CD14-positive monocyte (primary cell): ENCODE results near the gene ACTR6. TPM values are rescaled to one million over a fixed set of nuclear protein-coding genes. Genes with fewer than 3 reads are reported as not detected.

Experiments used
- DNase-seq, 3 donors: peaks; one replicate each; pipeline ENCODE4 v3.0.0-alpha.2; 2011 to 2022
- H2AFZ ChIP-seq: 2 replicates; pipeline ENCODE4 v1.6.0; 2012; ENCODE audit warnings: mild to moderate bottlenecking, low read depth, low read length, inconsistent platforms; ENCODE audit not compliant: insufficient read depth, poor library complexity, severe bottlenecking
- H3K27ac ChIP-seq, 2 donors: 1 replicate in 1 of 2; 2 replicates in 1 of 2; pipeline ENCODE4 v1.5.1; 2012 to 2013; ENCODE audit warnings: low read length in 2 of 2, control low read depth in 1 of 2, inconsistent platforms in 1 of 2, low read depth in 1 of 2, mild to moderate bottlenecking in 1 of 2
- H3K27me3 ChIP-seq, 2 donors: one replicate each; pipeline versions ENCODE4 v1.6.0 to v1.6.1; 2011 to 2013; ENCODE audit warnings: low read length in 2 of 2; ENCODE audit not compliant: control insufficient read depth in 2 of 2, insufficient read depth in 2 of 2
- H3K36me3 ChIP-seq, 2 donors: replicated peaks in 1 of 2; 1 replicate in 1 of 2; 2 replicates in 1 of 2; pipeline versions ENCODE4 v1.5.1 to v1.6.1; 2012 to 2013; ENCODE audit warnings: low read length in 2 of 2, control low read depth in 1 of 2, inconsistent platforms in 1 of 2, mild to moderate bottlenecking in 1 of 2; ENCODE audit not compliant: insufficient read depth in 2 of 2, control insufficient read depth in 1 of 2
- H3K4me1 ChIP-seq, 2 donors: 1 replicate in 1 of 2; 2 replicates in 1 of 2; pipeline versions ENCODE4 v1.5.1 to v1.6.1; 2012 to 2013; ENCODE audit warnings: low read length in 2 of 2, control low read depth in 1 of 2, inconsistent platforms in 1 of 2, mild to moderate bottlenecking in 1 of 2, moderate library complexity in 1 of 2; ENCODE audit not compliant: insufficient read depth in 2 of 2, control insufficient read depth in 1 of 2
- H3K4me2 ChIP-seq: replicated peaks from 2 replicates; pipeline ENCODE3; 2012; ENCODE audit warnings: low read length, moderate library complexity, mild to moderate bottlenecking; ENCODE audit not compliant: poor library complexity, severe bottlenecking; ENCODE audit errors: extremely low read depth
- H3K4me3 ChIP-seq, 3 experiments: fragments of 200-600 bp in 1 of 3; sonication (generic) in 1 of 3; replicated peaks in 1 of 3; 1 replicate in 2 of 3; 2 replicates in 1 of 3; pipeline ENCODE4 v1.5.1; 2011 to 2013; ENCODE audit warnings: low read length in 3 of 3, mild to moderate bottlenecking in 3 of 3, control low read depth in 2 of 3, low read depth in 2 of 3, inconsistent platforms in 1 of 3, moderate library complexity in 1 of 3
- H3K79me2 ChIP-seq: 2 replicates; pipeline ENCODE4 v1.6.0; 2012; ENCODE audit warnings: mild to moderate bottlenecking, control low read depth, inconsistent platforms, low read length, moderate library complexity; ENCODE audit not compliant: insufficient read depth
- H3K9ac ChIP-seq: 2 replicates; pipeline ENCODE4 v1.6.0; 2017; ENCODE audit warnings: low read length, mild to moderate bottlenecking; ENCODE audit not compliant: insufficient read depth, poor library complexity, severe bottlenecking
- H3K9me3 ChIP-seq, 2 donors: replicated peaks in 1 of 2; 1 replicate in 1 of 2; 2 replicates in 1 of 2; pipeline versions ENCODE4 v1.5.1 to v1.6.1; 2012 to 2013; ENCODE audit warnings: low read length in 2 of 2, control low read depth in 1 of 2; ENCODE audit not compliant: control insufficient read depth in 1 of 2, insufficient read depth in 1 of 2
- H4K20me1 ChIP-seq: 2 replicates; pipeline ENCODE4 v1.6.0; 2012; ENCODE audit warnings: mild to moderate bottlenecking, low read length, control low read depth, moderate library complexity; ENCODE audit not compliant: insufficient read depth
- H3K27ac Mint-ChIP-seq, 7 donors: one replicate each; pipeline ENCODE4 v1.8.0; 2020; ENCODE audit warnings: mild to moderate bottlenecking in 7 of 7, mixed read lengths in 7 of 7, moderate library complexity in 6 of 7, inconsistent platforms in 2 of 7
- H3K27me3 Mint-ChIP-seq, 3 donors: one replicate each; pipeline ENCODE4 v1.8.0; 2021 to 2022; ENCODE audit warnings: low read depth in 3 of 3, mild to moderate bottlenecking in 3 of 3, mixed read lengths in 3 of 3, moderate library complexity in 3 of 3, inconsistent platforms in 1 of 3
- H3K36me3 Mint-ChIP-seq, 2 donors: one replicate each; pipeline ENCODE4 v1.8.0; 2020; ENCODE audit warnings: mixed read lengths in 2 of 2, inconsistent platforms in 1 of 2, mild to moderate bottlenecking in 1 of 2
- H3K4me1 Mint-ChIP-seq: one replicate; pipeline ENCODE4 v1.8.0; 2020; ENCODE audit warnings: mild to moderate bottlenecking, mixed read lengths
- H3K4me3 Mint-ChIP-seq, 2 donors: one replicate each; pipeline ENCODE4 v1.8.0; 2020; ENCODE audit warnings: mild to moderate bottlenecking in 2 of 2, mixed read lengths in 2 of 2, moderate library complexity in 1 of 2
- H3K9me3 Mint-ChIP-seq, 7 donors: one replicate each; pipeline ENCODE4 v1.8.0; 2020 to 2022; ENCODE audit warnings: mixed read lengths in 7 of 7, mild to moderate bottlenecking in 6 of 7, moderate library complexity in 6 of 7, inconsistent platforms in 2 of 7
- CTCF ChIP-seq: fragments of 200-600 bp; IDR thresholded peaks from one replicate; pipeline ENCODE4 v1.8.0; 2022; ENCODE audit warnings: antibody characterized with exemption, mild to moderate bottlenecking
- WGBS: methylation state at CpG from one replicate; pipeline ENCODE4 v1.1.5; 2013; ENCODE audit warnings: missing lambda C conversion rate; ENCODE audit not compliant: insufficient coverage; 5-methylcytosine and 5-hydroxymethylcytosine counted together
- intact Hi-C, 2 donors: fragments of 100-400 bp; cut with micrococcal nuclease; formaldehyde crosslinking; loops; one replicate each; pipeline versions ENCODE4 v1.15.0 to v1.15.1; 2023
- polyA plus RNA-seq, 3 donors: library from polyadenylated mRNA; depleted of rRNA in 1 of 3; unstranded in 2 of 3; stranded (reverse) in 1 of 3; fragments of 300-500 nt in 2 of 3; fragments of >200 nt in 1 of 3; fragmentation: Illumina TruSeq in 2 of 3; gene quantifications; 1 replicate in 2 of 3; 2 replicates in 1 of 3; pipeline ENCODE4 v1.2.3, GENCODE V29; 2012 to 2021

The ACTR6 gene
- polyA plus RNA-seq, 3 donors: 5.5 to 17.8 (median 16.2) TPM

GRCh38 chr12:100243137-100243536 is 42.5 kb downstream of the ACTR6 start:
- no peak overlapping the region for H3K4me3 ChIP-seq
- no peak for TF ChIP-seq CTCF
- H3K27ac ChIP-seq: no peak overlapping the region
- H4K20me1 ChIP-seq: no peaks in the 10 kb centered on the region
- DNase-seq: no peak
- no peaks in the 10 kb centered on the region for H3K36me3 ChIP-seq
- H3K36me3 Mint-ChIP-seq: no peaks in the 10 kb centered on the region
- no peak overlapping the region for H2AFZ ChIP-seq
- no peak overlapping the region for H3K9ac ChIP-seq
- H3K79me2 ChIP-seq: no peaks in the 10 kb centered on the region
- peak overlapping the region in 1 of 7 donors; percentile 6 for H3K27ac Mint-ChIP-seq
- no peak overlapping the region for H3K4me2 ChIP-seq
- no peaks in the 10 kb centered on the region for H3K4me1 ChIP-seq
- no peaks in the 10 kb centered on the region for H3K9me3 ChIP-seq
- peaks cover 0 to 3% (median 0%) of the 10 kb centered on the region in 3 donors for H3K27me3 Mint-ChIP-seq
- intact Hi-C loops: no loop called here
- no peaks in the 10 kb centered on the region for H3K27me3 ChIP-seq
- H3K9me3 Mint-ChIP-seq: no peaks in the 10 kb centered on the region
- WGBS: 44% methylated on average over 2 of the region's 5 CpGs
- H3K4me3 Mint-ChIP-seq: no peak overlapping the region
- peaks cover 2% of the 10 kb centered on the region for H3K4me1 Mint-ChIP-seq

GRCh38 chr12:100247765-100248164 is 47.1 kb downstream of the ACTR6 start:
- Histone ChIP-seq H3K79me2 (no peaks in the 10 kb centered on the region), H3K27me3 (no peaks in the 10 kb centered on the region), H4K20me1 (no peaks in the 10 kb centered on the region), H3K36me3 (no peaks in the 10 kb centered on the region), H3K4me3 (no peak overlapping the region), H3K27ac (no peak overlapping the region), H3K4me2 (no peak overlapping the region), H2AFZ (no peak overlapping the region), H3K9me3 (no peaks in the 10 kb centered on the region), H3K4me1 (peaks cover 7% of the 10 kb centered on the region in 2 donors), H3K9ac (no peak overlapping the region)
- Mint-ChIP-seq H3K27ac (no peak overlapping the region), H3K36me3 (no peaks in the 10 kb centered on the region), H3K4me1 (peaks cover 10% of the 10 kb centered on the region), H3K27me3 (peaks cover 0 to 3% (median 0%) of the 10 kb centered on the region in 3 donors), H3K4me3 (no peak overlapping the region), H3K9me3 (no peaks in the 10 kb centered on the region)
- DNase-seq: no peak
- intact Hi-C loops: no loop called here
- WGBS: no CpG with 5 or more reads among the region's 4 CpGs
- no peak for TF ChIP-seq CTCF
